Keratinocyte (primary cell): Measurements from ENCODE around the gene SDK2. TPM values are rescaled to one million over a fixed set of nuclear protein-coding genes. Genes with fewer than 3 reads are reported as not detected.

ENCODE experiments used
- DNase-seq: peaks from one replicate; pipeline ENCODE4 v3.0.0-alpha.2; 2011; ENCODE audit warnings: low read depth, missing footprints, low spot score
- FAIRE-seq: peaks from 2 replicates; lab custom pipeline; 2011; peaks lifted over from hg19 to GRCh38; lab: Jason Lieb, UNC
- H2AFZ ChIP-seq: 2 replicates; pipeline ENCODE4 v1.6.0; 2012; ENCODE audit warnings: low read length, control low read depth, inconsistent platforms; ENCODE audit not compliant: control insufficient read depth
- H3K27ac ChIP-seq: 2 replicates; pipeline ENCODE4 v1.5.1; 2011; ENCODE audit warnings: low read length; ENCODE audit not compliant: control insufficient read depth, insufficient read depth
- H3K27me3 ChIP-seq: 3 replicates; pipeline ENCODE4 v1.6.0; 2011; ENCODE audit warnings: low read length; ENCODE audit not compliant: control insufficient read depth, insufficient read depth; ENCODE audit errors: extremely low read depth
- H3K36me3 ChIP-seq, 2 experiments: 2 replicates in 1 of 2; 3 replicates in 1 of 2; pipeline ENCODE4 v1.5.1; 2011; ENCODE audit warnings: low read length in 2 of 2, mild to moderate bottlenecking in 1 of 2; ENCODE audit not compliant: control insufficient read depth in 2 of 2, insufficient read depth in 2 of 2; ENCODE audit errors: extremely low read depth in 1 of 2
- H3K4me1 ChIP-seq: 3 replicates; pipeline ENCODE4 v1.5.1; 2011; ENCODE audit warnings: low read length; ENCODE audit not compliant: control insufficient read depth, insufficient read depth; ENCODE audit errors: extremely low read depth
- H3K4me2 ChIP-seq: 3 replicates; pipeline ENCODE4 v1.6.0; 2011; ENCODE audit warnings: low read depth, low read length; ENCODE audit not compliant: control insufficient read depth, insufficient read depth; ENCODE audit errors: extremely low read depth
- H3K4me3 ChIP-seq, 3 experiments: fragments of 200-600 bp in 1 of 3; sonication (generic) in 1 of 3; 2 replicates in 2 of 3; 3 replicates in 1 of 3; pipeline ENCODE4 v1.5.1; 2011 to 2016; ENCODE audit warnings: low read length in 3 of 3, mild to moderate bottlenecking in 3 of 3, control low read depth in 2 of 3, inconsistent platforms in 1 of 3, low read depth in 1 of 3, mixed read lengths in 1 of 3, mixed run types in 1 of 3, moderate library complexity in 1 of 3; ENCODE audit not compliant: control insufficient read depth in 2 of 3, insufficient read depth in 2 of 3; ENCODE audit errors: extremely low read depth in 1 of 3
- H3K79me2 ChIP-seq: 2 replicates; pipeline ENCODE4 v1.6.0; 2012; ENCODE audit warnings: low read length; ENCODE audit not compliant: control insufficient read depth, insufficient read depth
- H3K9ac ChIP-seq: 3 replicates; pipeline ENCODE4 v1.6.0; 2011; ENCODE audit warnings: low read length; ENCODE audit not compliant: control insufficient read depth, insufficient read depth; ENCODE audit errors: extremely low read depth
- H3K9me1 ChIP-seq: 3 replicates; pipeline ENCODE4 v1.6.0; 2011; ENCODE audit warnings: low read length; ENCODE audit not compliant: control insufficient read depth, insufficient read depth; ENCODE audit errors: extremely low read depth
- H3K9me3 ChIP-seq: 2 replicates; pipeline ENCODE4 v1.5.1; 2012; ENCODE audit warnings: low read depth, low read length; ENCODE audit not compliant: control insufficient read depth
- H4K20me1 ChIP-seq: 3 replicates; pipeline ENCODE4 v1.6.0; 2011; ENCODE audit warnings: low read length; ENCODE audit not compliant: control insufficient read depth, insufficient read depth; ENCODE audit errors: extremely low read depth
- EZH2 ChIP-seq: IDR thresholded peaks from one replicate; pipeline ENCODE4 v1.6.1; 2012; ENCODE audit warnings: inconsistent platforms, mild to moderate bottlenecking, low read length, moderate library complexity
- dilution Hi-C: fragments of 300-500 bp; cut with MboI; formaldehyde crosslinking; loops from one replicate; pipeline ENCODE4 v1.7.0; 2020; ENCODE audit warnings: low sequenced_read_pairs; ENCODE audit not compliant: extremely low pct_ligation_motif_present
- polyA plus RNA-seq, 5 experiments: library from polyadenylated mRNA; depleted of rRNA in 3 of 5; stranded (reverse) in 3 of 5; stranded (forward) in 1 of 5; unstranded in 1 of 5; fragments of >200 nt; gene quantifications; 1 replicate in 1 of 5; 2 replicates in 3 of 5; 3 replicates in 1 of 5; pipeline versions ENCODE4 v1.2.1 to v1.2.3, GENCODE V29; 2011 to 2012; ENCODE audit warnings: missing spikeins in 2 of 5, low read depth in 1 of 5, low replicate concordance in 1 of 5
- TF ChIP-seq, protein P1 (sequence below), 3 experiments: IDR thresholded peaks in 1 of 3; conservative IDR thresholded peaks in 1 of 3; optimal IDR thresholded peaks in 1 of 3; 2 replicates in 2 of 3; 3 replicates in 1 of 3; pipeline versions ENCODE3 to v1.5.1; 2011; ENCODE audit warnings: low read length in 3 of 3, mild to moderate bottlenecking in 3 of 3, moderate library complexity in 2 of 3, control low read depth in 1 of 3, inconsistent platforms in 1 of 3; ENCODE audit not compliant: insufficient read depth in 2 of 3; ENCODE audit errors: extremely low read depth in 1 of 3

Gene SDK2
- polyA plus RNA-seq, 1 donor (not counting 4 experiments of a cell fraction or from before 2014, with no cell fraction given), result 1.8 TPM

DNA sequence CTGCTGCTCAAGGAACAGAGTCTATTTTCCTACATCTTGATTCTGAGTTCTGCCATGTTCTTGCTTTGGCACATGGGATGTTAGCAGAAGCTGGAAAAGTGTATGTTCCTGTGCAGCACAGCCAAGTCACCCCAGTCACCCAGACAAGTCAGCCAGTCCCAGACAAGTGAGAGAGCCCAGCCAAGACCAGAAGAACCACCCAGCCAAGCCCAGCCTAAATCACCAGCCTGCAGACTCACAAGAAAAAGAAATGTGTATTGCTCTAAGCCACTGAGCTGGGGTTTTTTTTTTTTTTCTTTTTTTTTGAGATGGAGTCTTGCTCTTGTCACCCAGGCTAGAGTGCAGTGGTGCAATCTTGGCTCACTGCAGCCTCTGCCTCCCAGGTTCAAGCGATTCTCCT lies 191.2 kb downstream of the SDK2 start:
- H2AFZ ChIP-seq, result no peak overlapping the region

DNA sequence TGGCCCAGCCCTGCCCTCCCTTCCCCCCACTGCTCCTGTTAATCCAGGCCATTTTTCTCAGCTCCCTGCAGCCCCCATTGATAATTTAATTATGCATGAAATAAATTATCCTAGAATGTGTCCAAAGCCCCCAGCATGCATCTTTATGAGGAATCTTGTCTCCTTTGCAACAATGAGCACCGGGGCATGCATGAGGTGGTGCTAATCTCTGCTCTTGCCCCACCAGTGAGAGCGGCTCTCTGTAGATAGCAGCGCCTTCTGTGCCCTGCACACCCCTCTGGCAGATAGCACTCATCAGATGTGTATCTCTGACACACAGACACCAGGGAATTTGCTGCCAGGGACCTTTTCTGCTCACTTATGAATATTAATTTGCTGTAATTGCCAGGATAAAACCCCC lies 192.2 kb downstream of the SDK2 start:
- no peak for DNase-seq
- TF ChIP-seq EZH2, result no peak
- TF ChIP-seq, protein P1, sequence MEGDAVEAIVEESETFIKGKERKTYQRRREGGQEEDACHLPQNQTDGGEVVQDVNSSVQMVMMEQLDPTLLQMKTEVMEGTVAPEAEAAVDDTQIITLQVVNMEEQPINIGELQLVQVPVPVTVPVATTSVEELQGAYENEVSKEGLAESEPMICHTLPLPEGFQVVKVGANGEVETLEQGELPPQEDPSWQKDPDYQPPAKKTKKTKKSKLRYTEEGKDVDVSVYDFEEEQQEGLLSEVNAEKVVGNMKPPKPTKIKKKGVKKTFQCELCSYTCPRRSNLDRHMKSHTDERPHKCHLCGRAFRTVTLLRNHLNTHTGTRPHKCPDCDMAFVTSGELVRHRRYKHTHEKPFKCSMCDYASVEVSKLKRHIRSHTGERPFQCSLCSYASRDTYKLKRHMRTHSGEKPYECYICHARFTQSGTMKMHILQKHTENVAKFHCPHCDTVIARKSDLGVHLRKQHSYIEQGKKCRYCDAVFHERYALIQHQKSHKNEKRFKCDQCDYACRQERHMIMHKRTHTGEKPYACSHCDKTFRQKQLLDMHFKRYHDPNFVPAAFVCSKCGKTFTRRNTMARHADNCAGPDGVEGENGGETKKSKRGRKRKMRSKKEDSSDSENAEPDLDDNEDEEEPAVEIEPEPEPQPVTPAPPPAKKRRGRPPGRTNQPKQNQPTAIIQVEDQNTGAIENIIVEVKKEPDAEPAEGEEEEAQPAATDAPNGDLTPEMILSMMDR (optimal IDR thresholded peaks at IDR 0.05 in 1 of 3, IDR thresholded peaks at IDR 0.05 in 1 of 3, conservative IDR thresholded peaks at IDR 0.05 in 1 of 3; ENCODE audit: extremely low read depth in 1 of 3, insufficient read depth in 2 of 3, low read length in 3 of 3), result no peak
- Histone ChIP-seq H3K36me3 (no peaks in the 10 kb centered on the region), H3K4me1 (no peaks in the 10 kb centered on the region), H3K4me3 (no peak overlapping the region), H2AFZ (no peak overlapping the region), H3K27me3 (peaks cover 3% of the 10 kb centered on the region), H3K9me1 (no peaks in the 10 kb centered on the region), H4K20me1 (no peaks in the 10 kb centered on the region), H3K9me3 (no peaks in the 10 kb centered on the region), H3K9ac (no peak overlapping the region), H3K4me2 (no peak overlapping the region), H3K79me2 (no peaks in the 10 kb centered on the region), H3K27ac (no peak overlapping the region)
- FAIRE-seq, result no peak
- dilution Hi-C loops, result no loop called here

More for the DNA sequence above, 191.2 kb downstream of the SDK2 start:
- Histone ChIP-seq H3K4me1 (no peaks in the 10 kb centered on the region), H3K9me3 (no peaks in the 10 kb centered on the region), H3K79me2 (no peaks in the 10 kb centered on the region), H3K4me3 (no peak overlapping the region), H3K27ac (no peak overlapping the region), H3K36me3 (no peaks in the 10 kb centered on the region), H4K20me1 (no peaks in the 10 kb centered on the region), H3K9me1 (no peaks in the 10 kb centered on the region), H3K27me3 (peaks cover 3% of the 10 kb centered on the region), H3K4me2 (no peak overlapping the region), H3K9ac (no peak overlapping the region)
- FAIRE-seq (no peak), DNase-seq (no peak)
- dilution Hi-C loops, result no loop called here
- TF ChIP-seq EZH2, result no peak
- TF ChIP-seq, protein P1 (optimal IDR thresholded peaks at IDR 0.05 in 1 of 3, IDR thresholded peaks at IDR 0.05 in 1 of 3, conservative IDR thresholded peaks at IDR 0.05 in 1 of 3; ENCODE audit: extremely low read depth in 1 of 3, insufficient read depth in 2 of 3, low read length in 3 of 3), result no peak
